Measurements from ENCODE around the gene PSMC5.

PSMC5 gene

DNA sequence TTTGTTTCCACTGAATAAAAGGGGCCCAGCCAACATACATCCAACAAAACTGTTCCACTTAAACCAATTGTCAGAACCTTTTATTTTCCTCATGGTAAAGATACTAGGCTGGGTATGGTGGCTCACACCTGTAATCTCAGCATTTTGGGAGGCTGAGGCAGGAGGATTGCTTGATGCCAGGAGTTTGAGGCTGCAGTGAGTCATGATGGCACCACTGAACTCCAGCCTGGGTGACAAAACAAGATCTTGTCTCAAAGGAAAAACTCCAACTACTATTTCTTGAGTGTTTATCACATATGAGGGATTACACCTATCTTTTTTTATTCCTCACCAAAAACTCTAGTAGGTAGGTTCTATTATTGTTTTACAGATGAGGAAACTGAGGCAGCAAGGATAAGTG is 4.7 kb upstream of the PSMC5 start:
- Histone ChIP-seq H3K27me3 (replicated peaks; ENCODE audit: control insufficient read depth, insufficient read depth, low read length) (no peaks in the 10 kb centered on the region), H3K36me3 (ENCODE audit: control insufficient read depth, insufficient read depth, low read length) (peaks cover 49% of the 10 kb centered on the region), H3K4me3 (replicated peaks; ENCODE audit: low read depth, low read length) (no peak overlapping the region)
- no peak for DNase-seq (ENCODE audit: extremely low read depth, insufficient read length)
- TF ChIP-seq, protein P1, sequence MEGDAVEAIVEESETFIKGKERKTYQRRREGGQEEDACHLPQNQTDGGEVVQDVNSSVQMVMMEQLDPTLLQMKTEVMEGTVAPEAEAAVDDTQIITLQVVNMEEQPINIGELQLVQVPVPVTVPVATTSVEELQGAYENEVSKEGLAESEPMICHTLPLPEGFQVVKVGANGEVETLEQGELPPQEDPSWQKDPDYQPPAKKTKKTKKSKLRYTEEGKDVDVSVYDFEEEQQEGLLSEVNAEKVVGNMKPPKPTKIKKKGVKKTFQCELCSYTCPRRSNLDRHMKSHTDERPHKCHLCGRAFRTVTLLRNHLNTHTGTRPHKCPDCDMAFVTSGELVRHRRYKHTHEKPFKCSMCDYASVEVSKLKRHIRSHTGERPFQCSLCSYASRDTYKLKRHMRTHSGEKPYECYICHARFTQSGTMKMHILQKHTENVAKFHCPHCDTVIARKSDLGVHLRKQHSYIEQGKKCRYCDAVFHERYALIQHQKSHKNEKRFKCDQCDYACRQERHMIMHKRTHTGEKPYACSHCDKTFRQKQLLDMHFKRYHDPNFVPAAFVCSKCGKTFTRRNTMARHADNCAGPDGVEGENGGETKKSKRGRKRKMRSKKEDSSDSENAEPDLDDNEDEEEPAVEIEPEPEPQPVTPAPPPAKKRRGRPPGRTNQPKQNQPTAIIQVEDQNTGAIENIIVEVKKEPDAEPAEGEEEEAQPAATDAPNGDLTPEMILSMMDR (IDR thresholded peaks at IDR 0.05; ENCODE audit: insufficient read depth, low read length, poor library complexity, severe bottlenecking), result no peak

DNA sequence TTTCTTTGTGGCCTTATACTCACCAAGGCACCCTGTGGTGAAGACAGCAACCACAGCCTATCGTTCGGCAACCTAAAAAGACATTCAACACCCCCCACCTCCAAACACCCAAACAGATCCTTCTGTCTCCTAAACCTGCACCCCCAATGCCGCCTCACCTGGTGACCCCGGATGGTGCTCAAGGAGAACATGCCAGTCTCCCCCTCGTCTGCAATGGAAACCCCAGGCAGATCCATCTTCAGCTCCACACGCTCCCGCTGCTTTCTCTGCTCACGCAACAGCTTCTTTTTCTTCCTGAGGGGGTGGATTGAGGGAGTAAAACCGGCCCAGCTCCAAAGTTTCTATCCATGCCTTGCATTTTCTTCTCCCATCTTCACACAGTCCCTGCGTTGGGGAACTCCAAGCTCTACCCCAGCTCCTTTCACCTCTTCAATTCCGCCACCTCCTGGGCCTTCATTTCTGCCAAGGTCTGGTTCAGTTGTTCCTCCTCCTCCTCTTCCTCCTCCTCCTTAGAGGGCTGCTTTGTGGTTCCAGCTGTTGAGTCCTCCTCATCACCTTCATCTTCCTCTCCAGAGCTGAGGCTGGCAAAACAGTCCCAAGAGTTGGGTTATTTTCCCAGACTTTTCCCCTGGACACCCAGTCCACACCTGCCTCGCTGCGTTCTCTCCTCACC is 3.4 kb upstream of the PSMC5 start:
- Histone ChIP-seq H3K4me3 (replicated peaks; ENCODE audit: low read depth, low read length) (no peak overlapping the region), H3K36me3 (ENCODE audit: control insufficient read depth, insufficient read depth, low read length) (peaks cover 37% of the 10 kb centered on the region), H3K27me3 (replicated peaks; ENCODE audit: control insufficient read depth, insufficient read depth, low read length) (no peaks in the 10 kb centered on the region)
- TF ChIP-seq, protein P1 (IDR thresholded peaks at IDR 0.05; ENCODE audit: insufficient read depth, low read length, poor library complexity, severe bottlenecking), result no peak
- no peak for DNase-seq (ENCODE audit: extremely low read depth, insufficient read length)

DNA sequence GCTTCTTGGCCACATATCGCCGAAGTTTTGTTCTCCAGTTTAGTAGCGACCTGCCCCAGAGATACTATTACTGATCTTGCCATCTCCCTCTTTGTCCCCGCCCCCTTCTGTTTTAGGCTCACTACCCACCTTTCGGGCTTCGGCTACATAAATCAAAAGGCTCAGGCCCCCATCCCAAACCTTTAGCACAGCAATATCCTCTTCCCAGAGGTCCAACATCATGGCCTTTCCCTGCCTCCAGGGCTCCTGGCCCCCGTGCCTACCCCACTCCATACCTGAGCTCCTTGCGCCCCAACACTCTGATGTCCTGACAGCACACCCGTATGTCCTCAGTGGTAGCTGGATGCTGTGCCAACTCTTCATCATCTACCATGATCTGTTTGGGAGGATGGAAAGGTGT is 2.9 kb upstream of the PSMC5 start:
- Histone ChIP-seq H3K4me3 (replicated peaks; ENCODE audit: low read depth, low read length) (no peak overlapping the region), H3K27me3 (replicated peaks; ENCODE audit: control insufficient read depth, insufficient read depth, low read length) (no peaks in the 10 kb centered on the region), H3K36me3 (ENCODE audit: control insufficient read depth, insufficient read depth, low read length) (peaks cover 39% of the 10 kb centered on the region)
- no peak for DNase-seq (ENCODE audit: extremely low read depth, insufficient read length)
- TF ChIP-seq, protein P1 (IDR thresholded peaks at IDR 0.05; ENCODE audit: insufficient read depth, low read length, poor library complexity, severe bottlenecking), result no peak

DNA sequence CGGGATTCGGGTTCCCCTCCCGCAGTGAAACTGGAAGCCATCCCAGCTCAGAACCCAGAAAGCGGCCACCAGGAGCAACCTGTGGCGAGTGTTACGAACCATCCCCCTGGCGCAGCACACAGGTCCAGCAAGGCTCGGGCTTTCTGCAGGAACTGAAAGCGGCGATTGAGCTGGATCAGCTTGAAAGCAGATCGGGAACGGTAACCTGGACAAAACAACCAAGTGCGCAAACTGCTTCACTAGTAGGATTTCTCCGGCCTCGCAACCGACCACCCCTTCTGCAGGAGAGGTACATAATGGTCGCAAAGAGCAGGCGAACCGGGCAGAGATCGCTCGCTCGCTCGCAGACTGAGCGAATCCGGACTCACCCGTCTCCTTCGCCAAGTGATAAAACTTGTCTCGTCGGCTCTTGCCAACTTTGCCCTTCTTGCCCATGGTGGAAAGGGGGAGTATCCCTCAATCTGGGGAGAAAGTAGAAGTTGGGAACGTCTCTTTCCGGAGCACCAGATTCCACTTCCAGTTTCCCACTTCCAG is 696 bp upstream of the PSMC5 start:
- H3K36me3 ChIP-seq (ENCODE audit: control insufficient read depth, insufficient read depth, low read length), result peaks cover 48% of the 10 kb centered on the region
- TF ChIP-seq, protein P1 (IDR thresholded peaks at IDR 0.05; ENCODE audit: insufficient read depth, low read length, poor library complexity, severe bottlenecking), result no peak
- peak overlapping the region; percentile 84 for H3K4me3 ChIP-seq (replicated peaks; ENCODE audit: low read depth, low read length)

DNA sequence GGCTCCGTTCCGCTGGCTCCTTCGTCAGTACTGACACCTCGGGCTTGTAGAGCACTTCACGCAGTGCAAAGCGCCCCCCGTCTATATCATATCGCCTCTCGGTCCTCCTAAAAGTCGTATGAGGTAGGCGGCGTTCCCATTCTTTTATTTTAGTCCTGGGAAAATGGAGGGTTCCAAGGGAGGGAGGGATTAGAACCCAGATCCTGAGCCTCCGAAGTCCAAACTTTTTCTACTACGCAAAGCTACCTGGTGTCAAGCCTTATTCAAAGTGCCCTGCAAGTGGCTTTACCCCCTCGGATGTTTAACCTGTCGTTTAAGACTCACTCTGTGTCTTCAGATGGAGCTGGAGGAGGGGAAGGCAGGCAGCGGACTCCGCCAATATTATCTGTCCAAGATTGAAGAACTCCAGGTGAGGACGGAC is 580 bp downstream of the PSMC5 start:
- Histone ChIP-seq H3K27me3 (replicated peaks; ENCODE audit: control insufficient read depth, insufficient read depth, low read length) (no peaks in the 10 kb centered on the region), H3K4me3 (replicated peaks; ENCODE audit: low read depth, low read length) (peak overlapping the region; percentile 84), H3K36me3 (ENCODE audit: control insufficient read depth, insufficient read depth, low read length) (peaks cover 52% of the 10 kb centered on the region)
- DNase-seq (ENCODE audit: extremely low read depth, insufficient read length), result no peak
- TF ChIP-seq, protein P1 (IDR thresholded peaks at IDR 0.05; ENCODE audit: insufficient read depth, low read length, poor library complexity, severe bottlenecking), result no peak

More for the DNA sequence above, 696 bp upstream of the PSMC5 start:
- H3K27me3 ChIP-seq (replicated peaks; ENCODE audit: control insufficient read depth, insufficient read depth, low read length), result no peaks in the 10 kb centered on the region
- peak; percentile 79 for DNase-seq (ENCODE audit: extremely low read depth, insufficient read length)
